Liver (tissue), 3 donors: ENCODE results near the gene DYSF.

Experiments used
- JUND ChIP-seq, 2 donors: IDR thresholded peaks; 2 replicates each; pipeline ENCODE4 v1.6.1; 2016; ENCODE audit warnings: antibody characterized with exemption in 2 of 2
- RAD21 ChIP-seq, 2 donors: IDR thresholded peaks; 2 replicates each; pipeline ENCODE4 v1.6.1; 2016; ENCODE audit warnings: antibody characterized with exemption in 2 of 2, mild to moderate bottlenecking in 2 of 2
- RXRA ChIP-seq, 2 donors: IDR thresholded peaks; 2 replicates each; pipeline ENCODE4 v1.6.1; 2017 to 2018; ENCODE audit warnings: antibody characterized with exemption in 2 of 2, mild to moderate bottlenecking in 1 of 2
- SP1 ChIP-seq: IDR thresholded peaks from 2 replicates; pipeline ENCODE4 v1.6.1; 2018; ENCODE audit warnings: antibody characterized with exemption, mild to moderate bottlenecking
- TAF1 ChIP-seq: conservative IDR thresholded peaks from 2 replicates; pipeline ENCODE4 v1.6.1; 2016; ENCODE audit warnings: antibody characterized with exemption, mild to moderate bottlenecking
- TF ChIP-seq, protein P1 (sequence below): IDR thresholded peaks from 2 replicates; pipeline ENCODE4 v1.6.1; 2016; ENCODE audit warnings: antibody characterized with exemption
- TF ChIP-seq, protein P2 (sequence below): fragments of 150-350 bp; IDR thresholded peaks from 2 replicates; pipeline ENCODE4 v1.5.1; 2017; ENCODE audit warnings: improper control_type of control experiment, low read depth, low read length; ENCODE audit not compliant: missing input control
- TF ChIP-seq, protein P3 (sequence below): IDR thresholded peaks from 2 replicates; pipeline ENCODE4 v1.6.1; 2016; ENCODE audit warnings: antibody characterized with exemption, mild to moderate bottlenecking
- TF ChIP-seq, protein P4 (sequence below): IDR thresholded peaks from 2 replicates; pipeline ENCODE4 v1.6.1; 2016; ENCODE audit warnings: antibody characterized with exemption
- donor health status: healthy.
- donor health status: healthy.

DNA sequence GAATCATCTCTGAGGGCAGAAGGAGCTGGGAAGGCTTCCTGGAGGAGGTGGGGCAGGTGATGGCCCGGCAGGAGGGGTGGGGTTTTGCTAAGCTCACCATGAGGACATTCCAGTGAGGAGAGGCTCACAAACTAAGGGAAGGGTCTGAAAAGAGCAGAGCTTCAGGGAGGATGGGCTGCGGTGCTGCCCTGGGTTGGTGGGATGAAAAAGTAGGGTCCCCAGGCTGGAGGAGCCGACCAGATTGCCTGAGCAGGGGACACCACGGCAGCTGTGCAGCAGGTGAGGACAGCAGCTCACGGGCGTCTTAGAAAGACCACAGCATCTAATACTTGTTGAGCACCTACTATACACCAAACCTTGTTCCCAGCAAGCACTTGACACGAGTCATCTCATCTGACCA is 82.2 kb downstream of the DYSF start:
- TF ChIP-seq, protein P1, sequence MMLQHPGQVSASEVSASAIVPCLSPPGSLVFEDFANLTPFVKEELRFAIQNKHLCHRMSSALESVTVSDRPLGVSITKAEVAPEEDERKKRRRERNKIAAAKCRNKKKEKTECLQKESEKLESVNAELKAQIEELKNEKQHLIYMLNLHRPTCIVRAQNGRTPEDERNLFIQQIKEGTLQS, result no peak
- TF ChIP-seq, protein P2, sequence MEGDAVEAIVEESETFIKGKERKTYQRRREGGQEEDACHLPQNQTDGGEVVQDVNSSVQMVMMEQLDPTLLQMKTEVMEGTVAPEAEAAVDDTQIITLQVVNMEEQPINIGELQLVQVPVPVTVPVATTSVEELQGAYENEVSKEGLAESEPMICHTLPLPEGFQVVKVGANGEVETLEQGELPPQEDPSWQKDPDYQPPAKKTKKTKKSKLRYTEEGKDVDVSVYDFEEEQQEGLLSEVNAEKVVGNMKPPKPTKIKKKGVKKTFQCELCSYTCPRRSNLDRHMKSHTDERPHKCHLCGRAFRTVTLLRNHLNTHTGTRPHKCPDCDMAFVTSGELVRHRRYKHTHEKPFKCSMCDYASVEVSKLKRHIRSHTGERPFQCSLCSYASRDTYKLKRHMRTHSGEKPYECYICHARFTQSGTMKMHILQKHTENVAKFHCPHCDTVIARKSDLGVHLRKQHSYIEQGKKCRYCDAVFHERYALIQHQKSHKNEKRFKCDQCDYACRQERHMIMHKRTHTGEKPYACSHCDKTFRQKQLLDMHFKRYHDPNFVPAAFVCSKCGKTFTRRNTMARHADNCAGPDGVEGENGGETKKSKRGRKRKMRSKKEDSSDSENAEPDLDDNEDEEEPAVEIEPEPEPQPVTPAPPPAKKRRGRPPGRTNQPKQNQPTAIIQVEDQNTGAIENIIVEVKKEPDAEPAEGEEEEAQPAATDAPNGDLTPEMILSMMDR, result no peak
- TF ChIP-seq TAF1 (no peak), RAD21 (IDR thresholded peaks at IDR 0.05) (no peak), RXRA (IDR thresholded peaks at IDR 0.05) (no peak), SP1 (no peak), JUND (IDR thresholded peaks at IDR 0.05) (no peak)
- TF ChIP-seq, protein P3, sequence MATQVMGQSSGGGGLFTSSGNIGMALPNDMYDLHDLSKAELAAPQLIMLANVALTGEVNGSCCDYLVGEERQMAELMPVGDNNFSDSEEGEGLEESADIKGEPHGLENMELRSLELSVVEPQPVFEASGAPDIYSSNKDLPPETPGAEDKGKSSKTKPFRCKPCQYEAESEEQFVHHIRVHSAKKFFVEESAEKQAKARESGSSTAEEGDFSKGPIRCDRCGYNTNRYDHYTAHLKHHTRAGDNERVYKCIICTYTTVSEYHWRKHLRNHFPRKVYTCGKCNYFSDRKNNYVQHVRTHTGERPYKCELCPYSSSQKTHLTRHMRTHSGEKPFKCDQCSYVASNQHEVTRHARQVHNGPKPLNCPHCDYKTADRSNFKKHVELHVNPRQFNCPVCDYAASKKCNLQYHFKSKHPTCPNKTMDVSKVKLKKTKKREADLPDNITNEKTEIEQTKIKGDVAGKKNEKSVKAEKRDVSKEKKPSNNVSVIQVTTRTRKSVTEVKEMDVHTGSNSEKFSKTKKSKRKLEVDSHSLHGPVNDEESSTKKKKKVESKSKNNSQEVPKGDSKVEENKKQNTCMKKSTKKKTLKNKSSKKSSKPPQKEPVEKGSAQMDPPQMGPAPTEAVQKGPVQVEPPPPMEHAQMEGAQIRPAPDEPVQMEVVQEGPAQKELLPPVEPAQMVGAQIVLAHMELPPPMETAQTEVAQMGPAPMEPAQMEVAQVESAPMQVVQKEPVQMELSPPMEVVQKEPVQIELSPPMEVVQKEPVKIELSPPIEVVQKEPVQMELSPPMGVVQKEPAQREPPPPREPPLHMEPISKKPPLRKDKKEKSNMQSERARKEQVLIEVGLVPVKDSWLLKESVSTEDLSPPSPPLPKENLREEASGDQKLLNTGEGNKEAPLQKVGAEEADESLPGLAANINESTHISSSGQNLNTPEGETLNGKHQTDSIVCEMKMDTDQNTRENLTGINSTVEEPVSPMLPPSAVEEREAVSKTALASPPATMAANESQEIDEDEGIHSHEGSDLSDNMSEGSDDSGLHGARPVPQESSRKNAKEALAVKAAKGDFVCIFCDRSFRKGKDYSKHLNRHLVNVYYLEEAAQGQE, result no peak
- TF ChIP-seq, protein P4, sequence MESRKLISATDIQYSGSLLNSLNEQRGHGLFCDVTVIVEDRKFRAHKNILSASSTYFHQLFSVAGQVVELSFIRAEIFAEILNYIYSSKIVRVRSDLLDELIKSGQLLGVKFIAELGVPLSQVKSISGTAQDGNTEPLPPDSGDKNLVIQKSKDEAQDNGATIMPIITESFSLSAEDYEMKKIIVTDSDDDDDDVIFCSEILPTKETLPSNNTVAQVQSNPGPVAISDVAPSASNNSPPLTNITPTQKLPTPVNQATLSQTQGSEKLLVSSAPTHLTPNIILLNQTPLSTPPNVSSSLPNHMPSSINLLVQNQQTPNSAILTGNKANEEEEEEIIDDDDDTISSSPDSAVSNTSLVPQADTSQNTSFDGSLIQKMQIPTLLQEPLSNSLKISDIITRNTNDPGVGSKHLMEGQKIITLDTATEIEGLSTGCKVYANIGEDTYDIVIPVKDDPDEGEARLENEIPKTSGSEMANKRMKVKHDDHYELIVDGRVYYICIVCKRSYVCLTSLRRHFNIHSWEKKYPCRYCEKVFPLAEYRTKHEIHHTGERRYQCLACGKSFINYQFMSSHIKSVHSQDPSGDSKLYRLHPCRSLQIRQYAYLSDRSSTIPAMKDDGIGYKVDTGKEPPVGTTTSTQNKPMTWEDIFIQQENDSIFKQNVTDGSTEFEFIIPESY, result no peak
